ENCODE measurements around the gene TPBG.

GRCh38 chr6:82370788-82371187, 7.2 kb downstream of the TPBG start:
- TF ChIP-seq ZNF416 (tag by site-specific recombination; IDR thresholded peaks at IDR 0.05) = no peak
- no peak for TF ChIP-seq ZBTB20 (tag by site-specific recombination; IDR thresholded peaks at IDR 0.05)
- TF ChIP-seq HOXD13 (CRISPR knock-in tag; IDR thresholded peaks at IDR 0.05; ENCODE audit: borderline replicate concordance) = no peak
- no peak for TF ChIP-seq CTCF (tag by site-specific recombination; IDR thresholded peaks at IDR 0.05)
- TF ChIP-seq ZNF580 (tag by site-specific recombination; IDR thresholded peaks at IDR 0.05) = no peak
- TF ChIP-seq ZNF26 (tag by site-specific recombination; IDR thresholded peaks at IDR 0.05) = no peak
- no peak for TF ChIP-seq ZNF280D (tag by site-specific recombination; IDR thresholded peaks at IDR 0.05)

Data from HEK293 (cell line).